Hepatocyte (in vitro differentiated cells): ENCODE data around the gene GRM3.

Experiments
- EZH2 ChIP-seq: fragments of 200-600 bp; sonication (generic); IDR thresholded peaks from 2 replicates; pipeline ENCODE4 v1.6.1; 2016; ENCODE audit warnings: antibody characterized with exemption, mild to moderate bottlenecking, borderline replicate concordance
- EZH2phosphoT487 ChIP-seq: fragments of 200-600 bp; sonication (generic); IDR thresholded peaks from one replicate; pipeline ENCODE4 v1.6.1; 2018; ENCODE audit warnings: antibody characterized with exemption, mild to moderate bottlenecking, low read depth, moderate library complexity; ENCODE audit not compliant: unreplicated experiment, severe bottlenecking
- TF ChIP-seq, protein P1 (sequence below): fragments of 200-600 bp; sonication (generic); IDR thresholded peaks from 2 replicates; pipeline ENCODE4 v1.5.1; 2016; ENCODE audit warnings: antibody characterized with exemption, mild to moderate bottlenecking; ENCODE audit not compliant: poor library complexity

DNA sequence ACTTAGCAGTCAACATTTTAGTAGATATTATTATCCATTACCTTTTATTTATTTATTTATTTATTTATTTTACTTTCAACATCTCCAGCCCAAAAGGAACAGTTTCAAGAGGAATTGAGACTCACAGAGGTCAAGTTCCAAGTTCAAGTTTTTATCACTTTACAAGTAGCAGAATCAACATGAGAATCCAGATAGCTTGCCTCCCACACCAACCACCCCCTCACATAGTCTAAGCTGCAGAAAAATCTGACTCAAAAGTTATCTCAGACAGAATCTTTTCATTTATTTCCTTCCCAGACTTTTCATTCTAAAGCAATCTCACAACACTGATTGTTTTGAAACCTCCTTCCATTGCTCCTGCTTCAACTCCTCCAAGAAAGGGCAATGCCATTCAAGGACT lies 129.6 kb downstream of the GRM3 start:
- TF ChIP-seq, protein P1, sequence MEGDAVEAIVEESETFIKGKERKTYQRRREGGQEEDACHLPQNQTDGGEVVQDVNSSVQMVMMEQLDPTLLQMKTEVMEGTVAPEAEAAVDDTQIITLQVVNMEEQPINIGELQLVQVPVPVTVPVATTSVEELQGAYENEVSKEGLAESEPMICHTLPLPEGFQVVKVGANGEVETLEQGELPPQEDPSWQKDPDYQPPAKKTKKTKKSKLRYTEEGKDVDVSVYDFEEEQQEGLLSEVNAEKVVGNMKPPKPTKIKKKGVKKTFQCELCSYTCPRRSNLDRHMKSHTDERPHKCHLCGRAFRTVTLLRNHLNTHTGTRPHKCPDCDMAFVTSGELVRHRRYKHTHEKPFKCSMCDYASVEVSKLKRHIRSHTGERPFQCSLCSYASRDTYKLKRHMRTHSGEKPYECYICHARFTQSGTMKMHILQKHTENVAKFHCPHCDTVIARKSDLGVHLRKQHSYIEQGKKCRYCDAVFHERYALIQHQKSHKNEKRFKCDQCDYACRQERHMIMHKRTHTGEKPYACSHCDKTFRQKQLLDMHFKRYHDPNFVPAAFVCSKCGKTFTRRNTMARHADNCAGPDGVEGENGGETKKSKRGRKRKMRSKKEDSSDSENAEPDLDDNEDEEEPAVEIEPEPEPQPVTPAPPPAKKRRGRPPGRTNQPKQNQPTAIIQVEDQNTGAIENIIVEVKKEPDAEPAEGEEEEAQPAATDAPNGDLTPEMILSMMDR: no peak
- TF ChIP-seq EZH2phosphoT487 (no peak), EZH2 (no peak)
